Parathyroid adenoma (tissue), 2 donors: Measurements from ENCODE around the gene EXOSC7.
A peak's percentile ranks its signal among the peaks of the same experiment; 100 is the strongest.
"Not testable (repeated sequence)": the region's sequence is repeated elsewhere in the genome, so short reads cannot be mapped to it uniquely, and the experiment has no call there.

Source experiments
- H2AFZ ChIP-seq: fragments of 300-600 bp; sonication (generic); one replicate; pipeline ENCODE4 v1.7.0; 2017; ENCODE audit warnings: antibody characterized with exemption, mild to moderate bottlenecking
- H3K27ac ChIP-seq: fragments of 300-600 bp; sonication (generic); one replicate; pipeline ENCODE4 v1.7.0; 2017
- H3K27me3 ChIP-seq: fragments of 300-600 bp; sonication (generic); one replicate; pipeline ENCODE4 v1.7.0; 2017; ENCODE audit warnings: low read length; ENCODE audit not compliant: control insufficient read depth, insufficient read depth
- H3K36me3 ChIP-seq: fragments of 300-600 bp; sonication (generic); one replicate; pipeline ENCODE4 v1.7.0; 2017; ENCODE audit warnings: low read length; ENCODE audit not compliant: control insufficient read depth, insufficient read depth
- H3K4me1 ChIP-seq: fragments of 300-600 bp; sonication (generic); one replicate; pipeline ENCODE4 v1.7.0; 2017; ENCODE audit warnings: control low read depth
- H3K4me2 ChIP-seq: fragments of 300-600 bp; sonication (generic); one replicate; pipeline ENCODE4 v1.7.0; 2017; ENCODE audit warnings: low read length
- H3K4me3 ChIP-seq: fragments of 300-600 bp; sonication (generic); one replicate; pipeline ENCODE4 v1.7.0; 2017; ENCODE audit warnings: low read depth, low read length
- H3K79me2 ChIP-seq: fragments of 300-600 bp; sonication (generic); one replicate; pipeline ENCODE4 v1.7.0; 2017; ENCODE audit warnings: control low read depth
- H3K9ac ChIP-seq: fragments of 300-600 bp; sonication (generic); one replicate; pipeline ENCODE4 v1.7.0; 2017; ENCODE audit warnings: mild to moderate bottlenecking
- H3K9me3 ChIP-seq: fragments of 300-600 bp; sonication (generic); one replicate; pipeline ENCODE4 v1.7.0; 2017; ENCODE audit warnings: low read length; ENCODE audit not compliant: control insufficient read depth
- CTCF ChIP-seq: fragments of 300-600 bp; sonication (generic); IDR thresholded peaks from one replicate; pipeline ENCODE4 v1.7.0; 2017; ENCODE audit warnings: antibody characterized with exemption, mild to moderate bottlenecking
- donor health status: primary hyperparathyroidism.

Gene EXOSC7

GRCh38 chr3:44981751-44982150 is 5.7 kb downstream of the EXOSC7 start:
- H3K4me1 ChIP-seq = peaks cover 4% of the 10 kb centered on the region
- H3K27ac ChIP-seq = peak overlapping the region; percentile 27
- H3K4me3 ChIP-seq = no peak overlapping the region
- H3K36me3 ChIP-seq = no peaks in the 10 kb centered on the region
- TF ChIP-seq CTCF = no peak
- H2AFZ ChIP-seq = no peak overlapping the region
- H3K9me3 ChIP-seq = no peaks in the 10 kb centered on the region
- H3K4me2 ChIP-seq = no peak overlapping the region
- peaks cover 34% of the 10 kb centered on the region for H3K79me2 ChIP-seq
- no peak overlapping the region for H3K9ac ChIP-seq
- no peaks in the 10 kb centered on the region for H3K27me3 ChIP-seq

GRCh38 chr3:44982817-44983216 is 6.8 kb downstream of the EXOSC7 start:
- H3K4me1 ChIP-seq = peaks cover 10% of the 10 kb centered on the region
- TF ChIP-seq CTCF = no peak

GRCh38 chr3:44983484-44983941 is 7.5 kb downstream of the EXOSC7 start:
- no peak overlapping the region for H3K9ac ChIP-seq
- H3K27ac ChIP-seq = no peak overlapping the region
- peaks cover 10% of the 10 kb centered on the region for H3K4me1 ChIP-seq

More at GRCh38 chr3:44982817-44983216, 6.8 kb downstream of the EXOSC7 start:
- H3K27me3 ChIP-seq = no peaks in the 10 kb centered on the region
- H2AFZ ChIP-seq = no peak overlapping the region
- H3K27ac ChIP-seq = no peak overlapping the region
- H3K4me2 ChIP-seq = no peak overlapping the region
- H3K4me3 ChIP-seq = no peak overlapping the region
- H3K36me3 ChIP-seq = no peaks in the 10 kb centered on the region
- H3K9ac ChIP-seq = no peak overlapping the region
- H3K9me3 ChIP-seq = no peaks in the 10 kb centered on the region
- peaks cover 28% of the 10 kb centered on the region for H3K79me2 ChIP-seq

GRCh38 chr3:44984335-44984734 is 8.3 kb downstream of the EXOSC7 start:
- Histone ChIP-seq H3K4me1 (peaks cover 10% of the 10 kb centered on the region), H3K9ac (no peak overlapping the region), H3K9me3 (no peaks in the 10 kb centered on the region), H3K36me3 (no peaks in the 10 kb centered on the region), H3K4me3 (no peak overlapping the region), H3K79me2 (peaks cover 39% of the 10 kb centered on the region), H3K4me2 (no peak overlapping the region), H3K27ac (no peak overlapping the region), H2AFZ (no peak overlapping the region), H3K27me3 (no peaks in the 10 kb centered on the region)
- TF ChIP-seq CTCF = no peak

More at GRCh38 chr3:44983484-44983941, 7.5 kb downstream of the EXOSC7 start:
- TF ChIP-seq CTCF = no peak
- Histone ChIP-seq H3K4me2 (peak overlapping the region; percentile 7), H3K9me3 (no peaks in the 10 kb centered on the region), H2AFZ (no peak overlapping the region), H3K4me3 (no peak overlapping the region), H3K36me3 (no peaks in the 10 kb centered on the region), H3K79me2 (peaks cover 34% of the 10 kb centered on the region), H3K27me3 (no peaks in the 10 kb centered on the region)

- not testable (repeated sequence) for H3K36me3 ChIP-seq, H3K9me3 ChIP-seq, H2AFZ ChIP-seq, H3K27me3 ChIP-seq, H3K4me1 ChIP-seq, H3K4me3 ChIP-seq, H3K9ac ChIP-seq, H3K4me2 ChIP-seq, H3K27ac ChIP-seq
- H3K79me2 ChIP-seq = peaks cover 38% of the 10 kb centered on the region
These were observed 10.3 kb downstream of the EXOSC7 start for GRCh38 chr3:44986330-44986729.
